ENCODE measurements around the gene NXPH2. TPM values are rescaled to one million over a fixed set of nuclear protein-coding genes. Genes with fewer than 3 reads are reported as not detected.

Gene NXPH2
- total RNA-seq, 1 experiment from 2014 or later: 0.94 TPM

DNA sequence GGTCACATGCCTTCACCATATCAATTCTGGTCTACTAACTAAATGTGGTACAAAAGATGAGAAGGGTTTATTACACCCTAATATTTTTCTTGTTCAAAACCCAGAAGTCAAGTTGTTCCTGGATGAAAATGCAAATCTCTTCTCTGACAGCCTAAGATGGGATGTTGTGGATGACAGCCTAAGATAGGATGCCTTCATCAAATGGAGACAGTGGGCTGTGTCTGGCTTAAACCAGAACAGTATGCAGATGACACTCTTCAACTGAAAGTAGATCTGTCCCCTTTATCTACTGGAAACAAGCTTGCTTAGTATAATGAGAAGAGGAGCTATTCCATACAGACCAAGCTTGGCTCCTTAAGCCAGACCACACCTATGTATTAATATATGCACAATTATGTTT, 17.7 kb downstream of the NXPH2 start:
- ChIA-PET CTCF (no interaction called here), POLR2A (no interaction called here)
- TF ChIP-seq, protein P1, sequence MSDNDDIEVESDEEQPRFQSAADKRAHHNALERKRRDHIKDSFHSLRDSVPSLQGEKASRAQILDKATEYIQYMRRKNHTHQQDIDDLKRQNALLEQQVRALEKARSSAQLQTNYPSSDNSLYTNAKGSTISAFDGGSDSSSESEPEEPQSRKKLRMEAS (CRISPR knock-in tag; IDR thresholded peaks at IDR 0.05): no peak
- TF ChIP-seq TCF7 (CRISPR knock-in tag; IDR thresholded peaks at IDR 0.05; ENCODE audit: low read depth): no peak
- TF ChIP-seq PRRX2 (CRISPR knock-in tag; IDR thresholded peaks at IDR 0.05): no peak
- ATAC-seq (no peak), DNase-seq (ENCODE audit: low spot score) (no peak)
- H3K4me3 Mint-ChIP-seq: no peak overlapping the region
- no peaks in the 10 kb centered on the region for H3K36me3 Mint-ChIP-seq
- H3K27ac Mint-ChIP-seq: no peak overlapping the region
- H3K4me1 Mint-ChIP-seq: peaks cover 7% of the 10 kb centered on the region
- no peaks in the 10 kb centered on the region for H3K27me3 Mint-ChIP-seq (ENCODE audit: low read depth)
- no peaks in the 10 kb centered on the region; the same call in 1 of the 2 replicates for H3K9me3 Mint-ChIP-seq

DNA sequence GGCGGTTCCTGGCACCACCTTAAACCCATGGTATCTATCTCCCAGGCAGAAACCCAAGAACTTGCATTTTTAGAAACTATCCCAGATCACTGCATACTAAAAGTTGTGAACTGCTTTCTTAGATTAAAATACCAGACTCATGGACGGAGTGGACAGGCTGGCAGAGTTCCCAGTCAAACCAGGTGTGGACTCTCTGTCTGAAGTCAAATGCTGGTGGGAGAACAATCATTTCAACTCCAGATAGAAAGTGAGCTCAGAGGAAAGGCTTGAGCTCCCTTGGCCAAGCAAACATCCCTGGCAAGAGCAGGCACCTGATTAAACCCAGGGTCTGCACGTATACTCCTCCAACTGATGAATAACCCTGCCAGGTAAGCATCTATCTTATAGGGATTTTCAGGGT, 19.5 kb downstream of the NXPH2 start:
- ChIA-PET CTCF (interaction anchor here (1.6 kb wide), 1 partner anchor 27 kb away, joined by 3 read pairs; no protein-coding TSS in a partner anchor), POLR2A (no interaction called here)
- Mint-ChIP-seq H3K27ac (no peak overlapping the region), H3K36me3 (no peaks in the 10 kb centered on the region), H3K4me3 (no peak overlapping the region), H3K9me3 (no peaks in the 10 kb centered on the region; the same call in 1 of the 2 replicates), H3K27me3 (ENCODE audit: low read depth) (no peaks in the 10 kb centered on the region), H3K4me1 (peaks cover 7% of the 10 kb centered on the region)
- ATAC-seq: no peak
- DNase-seq (ENCODE audit: low spot score): no peak
- TF ChIP-seq PRRX2 (CRISPR knock-in tag; IDR thresholded peaks at IDR 0.05) (no peak), NR3C1 (CRISPR knock-in tag; conservative IDR thresholded peaks at IDR 0.05; ENCODE audit: low read depth) (no peak), ZNF423 (CRISPR knock-in tag; IDR thresholded peaks at IDR 0.05) (no peak), ZNF671 (CRISPR knock-in tag; IDR thresholded peaks at IDR 0.05) (no peak), NFYB (CRISPR knock-in tag; conservative IDR thresholded peaks at IDR 0.05; ENCODE audit: low read depth) (no peak), ZNF138 (CRISPR knock-in tag; conservative IDR thresholded peaks at IDR 0.05) (no peak), TEAD4 (CRISPR knock-in tag; IDR thresholded peaks at IDR 0.05) (no peak), CTCF (IDR thresholded peaks at IDR 0.05) (no peak)
- TF ChIP-seq, protein P2, sequence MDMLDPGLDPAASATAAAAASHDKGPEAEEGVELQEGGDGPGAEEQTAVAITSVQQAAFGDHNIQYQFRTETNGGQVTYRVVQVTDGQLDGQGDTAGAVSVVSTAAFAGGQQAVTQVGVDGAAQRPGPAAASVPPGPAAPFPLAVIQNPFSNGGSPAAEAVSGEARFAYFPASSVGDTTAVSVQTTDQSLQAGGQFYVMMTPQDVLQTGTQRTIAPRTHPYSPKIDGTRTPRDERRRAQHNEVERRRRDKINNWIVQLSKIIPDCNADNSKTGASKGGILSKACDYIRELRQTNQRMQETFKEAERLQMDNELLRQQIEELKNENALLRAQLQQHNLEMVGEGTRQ (CRISPR knock-in tag; IDR thresholded peaks at IDR 0.05): no peak

- Mint-ChIP-seq H3K9me3 (peaks cover 7% of the 10 kb centered on the region), H3K27ac (no peak overlapping the region), H3K4me3 (no peak overlapping the region), H3K4me1 (peaks cover 19% of the 10 kb centered on the region), H3K27me3 (ENCODE audit: low read depth) (no peaks in the 10 kb centered on the region), H3K36me3 (no peaks in the 10 kb centered on the region; the same call in 1 of the 2 replicates)
- DNase-seq (ENCODE audit: low spot score): no peak
- ChIA-PET POLR2A (no interaction called here), CTCF (no interaction called here)
- no peak for ATAC-seq
- TF ChIP-seq CREB1 (CRISPR knock-in tag; IDR thresholded peaks at IDR 0.05) (no peak), GTF2I (CRISPR knock-in tag; conservative IDR thresholded peaks at IDR 0.05) (no peak), MXD4 (CRISPR knock-in tag; IDR thresholded peaks at IDR 0.05; ENCODE audit: borderline replicate concordance) (no peak), TEAD1 (CRISPR knock-in tag; IDR thresholded peaks at IDR 0.05) (no peak), IRF1 (CRISPR knock-in tag; IDR thresholded peaks at IDR 0.05) (no peak), HMGA2 (CRISPR knock-in tag; IDR thresholded peaks at IDR 0.05) (no peak), ZNF423 (CRISPR knock-in tag; IDR thresholded peaks at IDR 0.05) (no peak), NFYB (CRISPR knock-in tag; conservative IDR thresholded peaks at IDR 0.05; ENCODE audit: low read depth) (no peak)
- TF ChIP-seq, protein P3, sequence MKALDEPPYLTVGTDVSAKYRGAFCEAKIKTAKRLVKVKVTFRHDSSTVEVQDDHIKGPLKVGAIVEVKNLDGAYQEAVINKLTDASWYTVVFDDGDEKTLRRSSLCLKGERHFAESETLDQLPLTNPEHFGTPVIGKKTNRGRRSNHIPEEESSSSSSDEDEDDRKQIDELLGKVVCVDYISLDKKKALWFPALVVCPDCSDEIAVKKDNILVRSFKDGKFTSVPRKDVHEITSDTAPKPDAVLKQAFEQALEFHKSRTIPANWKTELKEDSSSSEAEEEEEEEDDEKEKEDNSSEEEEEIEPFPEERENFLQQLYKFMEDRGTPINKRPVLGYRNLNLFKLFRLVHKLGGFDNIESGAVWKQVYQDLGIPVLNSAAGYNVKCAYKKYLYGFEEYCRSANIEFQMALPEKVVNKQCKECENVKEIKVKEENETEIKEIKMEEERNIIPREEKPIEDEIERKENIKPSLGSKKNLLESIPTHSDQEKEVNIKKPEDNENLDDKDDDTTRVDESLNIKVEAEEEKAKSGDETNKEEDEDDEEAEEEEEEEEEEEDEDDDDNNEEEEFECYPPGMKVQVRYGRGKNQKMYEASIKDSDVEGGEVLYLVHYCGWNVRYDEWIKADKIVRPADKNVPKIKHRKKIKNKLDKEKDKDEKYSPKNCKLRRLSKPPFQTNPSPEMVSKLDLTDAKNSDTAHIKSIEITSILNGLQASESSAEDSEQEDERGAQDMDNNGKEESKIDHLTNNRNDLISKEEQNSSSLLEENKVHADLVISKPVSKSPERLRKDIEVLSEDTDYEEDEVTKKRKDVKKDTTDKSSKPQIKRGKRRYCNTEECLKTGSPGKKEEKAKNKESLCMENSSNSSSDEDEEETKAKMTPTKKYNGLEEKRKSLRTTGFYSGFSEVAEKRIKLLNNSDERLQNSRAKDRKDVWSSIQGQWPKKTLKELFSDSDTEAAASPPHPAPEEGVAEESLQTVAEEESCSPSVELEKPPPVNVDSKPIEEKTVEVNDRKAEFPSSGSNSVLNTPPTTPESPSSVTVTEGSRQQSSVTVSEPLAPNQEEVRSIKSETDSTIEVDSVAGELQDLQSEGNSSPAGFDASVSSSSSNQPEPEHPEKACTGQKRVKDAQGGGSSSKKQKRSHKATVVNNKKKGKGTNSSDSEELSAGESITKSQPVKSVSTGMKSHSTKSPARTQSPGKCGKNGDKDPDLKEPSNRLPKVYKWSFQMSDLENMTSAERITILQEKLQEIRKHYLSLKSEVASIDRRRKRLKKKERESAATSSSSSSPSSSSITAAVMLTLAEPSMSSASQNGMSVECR (CRISPR knock-in tag; IDR thresholded peaks at IDR 0.05; ENCODE audit: borderline replicate concordance): no peak
- TF ChIP-seq, protein P4, sequence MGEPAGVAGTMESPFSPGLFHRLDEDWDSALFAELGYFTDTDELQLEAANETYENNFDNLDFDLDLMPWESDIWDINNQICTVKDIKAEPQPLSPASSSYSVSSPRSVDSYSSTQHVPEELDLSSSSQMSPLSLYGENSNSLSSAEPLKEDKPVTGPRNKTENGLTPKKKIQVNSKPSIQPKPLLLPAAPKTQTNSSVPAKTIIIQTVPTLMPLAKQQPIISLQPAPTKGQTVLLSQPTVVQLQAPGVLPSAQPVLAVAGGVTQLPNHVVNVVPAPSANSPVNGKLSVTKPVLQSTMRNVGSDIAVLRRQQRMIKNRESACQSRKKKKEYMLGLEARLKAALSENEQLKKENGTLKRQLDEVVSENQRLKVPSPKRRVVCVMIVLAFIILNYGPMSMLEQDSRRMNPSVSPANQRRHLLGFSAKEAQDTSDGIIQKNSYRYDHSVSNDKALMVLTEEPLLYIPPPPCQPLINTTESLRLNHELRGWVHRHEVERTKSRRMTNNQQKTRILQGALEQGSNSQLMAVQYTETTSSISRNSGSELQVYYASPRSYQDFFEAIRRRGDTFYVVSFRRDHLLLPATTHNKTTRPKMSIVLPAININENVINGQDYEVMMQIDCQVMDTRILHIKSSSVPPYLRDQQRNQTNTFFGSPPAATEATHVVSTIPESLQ (CRISPR knock-in tag; IDR thresholded peaks at IDR 0.05): no peak
- TF ChIP-seq, protein P5, sequence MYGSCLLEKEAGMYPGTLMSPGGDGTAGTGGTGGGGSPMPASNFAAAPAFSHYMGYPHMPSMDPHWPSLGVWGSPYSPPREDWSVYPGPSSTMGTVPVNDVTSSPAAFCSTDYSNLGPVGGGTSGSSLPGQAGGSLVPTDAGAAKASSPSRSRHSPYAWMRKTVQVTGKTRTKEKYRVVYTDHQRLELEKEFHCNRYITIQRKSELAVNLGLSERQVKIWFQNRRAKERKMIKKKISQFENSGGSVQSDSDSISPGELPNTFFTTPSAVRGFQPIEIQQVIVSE (CRISPR knock-in tag; IDR thresholded peaks at IDR 0.05; ENCODE audit: borderline replicate concordance): no peak
- TF ChIP-seq, protein P6, sequence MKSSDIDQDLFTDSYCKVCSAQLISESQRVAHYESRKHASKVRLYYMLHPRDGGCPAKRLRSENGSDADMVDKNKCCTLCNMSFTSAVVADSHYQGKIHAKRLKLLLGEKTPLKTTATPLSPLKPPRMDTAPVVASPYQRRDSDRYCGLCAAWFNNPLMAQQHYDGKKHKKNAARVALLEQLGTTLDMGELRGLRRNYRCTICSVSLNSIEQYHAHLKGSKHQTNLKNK (CRISPR knock-in tag; IDR thresholded peaks at IDR 0.05): no peak
Observed at GRCh38 chr2:138757384-138757783, 22.8 kb downstream of the NXPH2 start.

All from WTC11 (cell line).